WTC11 (cell line): ENCODE results near the gene OCA2.

Experiments
- CREB1 ChIP-seq: sonication (generic); formaldehyde crosslinking; IDR thresholded peaks from 2 replicates; pipeline ENCODE4 v1.8.0; 2023; ENCODE audit warnings: mild to moderate bottlenecking, missing genetic modification reagents
- TF ChIP-seq, protein P1 (sequence below): fragments of 200-600 bp; IDR thresholded peaks from 2 replicates; pipeline ENCODE4 v1.8.0; 2022; ENCODE audit warnings: antibody characterized with exemption
- TF ChIP-seq, protein P2 (sequence below): sonication (generic); formaldehyde crosslinking; IDR thresholded peaks from 2 replicates; pipeline ENCODE4 v1.8.1; 2023; ENCODE audit warnings: mild to moderate bottlenecking, missing genetic modification reagents, borderline replicate concordance

DNA sequence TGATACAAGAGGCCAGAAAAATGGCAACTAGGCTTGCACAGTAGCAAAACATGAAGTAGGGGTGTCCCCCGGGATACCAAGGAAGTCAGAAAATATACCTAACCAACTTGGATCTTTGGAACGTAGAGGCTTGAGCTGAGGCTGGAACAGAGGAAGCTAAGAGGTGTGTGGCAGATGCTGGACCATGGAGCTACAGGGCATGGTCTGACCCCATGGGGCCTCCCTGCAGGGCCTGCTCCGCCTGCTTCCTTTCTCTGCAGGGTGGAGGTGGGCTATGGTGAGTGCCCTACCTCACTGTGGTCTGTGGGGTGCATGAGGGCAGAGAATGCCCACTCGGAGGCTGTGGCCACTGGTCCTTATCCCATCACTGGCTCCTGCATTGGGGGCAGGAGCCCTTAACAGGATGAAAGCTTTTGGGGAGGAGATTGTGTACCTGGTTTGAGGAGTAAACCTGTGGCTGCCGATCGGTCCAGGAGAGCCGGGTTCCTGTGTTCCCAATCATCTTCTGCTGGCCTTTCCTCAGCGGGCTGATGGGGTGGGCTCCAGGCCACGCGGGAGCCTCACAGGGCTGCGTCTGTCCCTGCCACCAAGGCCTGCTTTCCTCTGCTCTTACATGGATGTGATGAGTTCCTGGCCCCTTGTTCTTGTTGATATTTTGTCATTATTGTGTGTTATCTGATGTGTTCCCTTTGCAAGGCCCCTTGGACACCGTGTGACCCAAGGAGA is 96.8 kb downstream of the OCA2 start:
- TF ChIP-seq CREB1: no peak
- TF ChIP-seq, protein P1, sequence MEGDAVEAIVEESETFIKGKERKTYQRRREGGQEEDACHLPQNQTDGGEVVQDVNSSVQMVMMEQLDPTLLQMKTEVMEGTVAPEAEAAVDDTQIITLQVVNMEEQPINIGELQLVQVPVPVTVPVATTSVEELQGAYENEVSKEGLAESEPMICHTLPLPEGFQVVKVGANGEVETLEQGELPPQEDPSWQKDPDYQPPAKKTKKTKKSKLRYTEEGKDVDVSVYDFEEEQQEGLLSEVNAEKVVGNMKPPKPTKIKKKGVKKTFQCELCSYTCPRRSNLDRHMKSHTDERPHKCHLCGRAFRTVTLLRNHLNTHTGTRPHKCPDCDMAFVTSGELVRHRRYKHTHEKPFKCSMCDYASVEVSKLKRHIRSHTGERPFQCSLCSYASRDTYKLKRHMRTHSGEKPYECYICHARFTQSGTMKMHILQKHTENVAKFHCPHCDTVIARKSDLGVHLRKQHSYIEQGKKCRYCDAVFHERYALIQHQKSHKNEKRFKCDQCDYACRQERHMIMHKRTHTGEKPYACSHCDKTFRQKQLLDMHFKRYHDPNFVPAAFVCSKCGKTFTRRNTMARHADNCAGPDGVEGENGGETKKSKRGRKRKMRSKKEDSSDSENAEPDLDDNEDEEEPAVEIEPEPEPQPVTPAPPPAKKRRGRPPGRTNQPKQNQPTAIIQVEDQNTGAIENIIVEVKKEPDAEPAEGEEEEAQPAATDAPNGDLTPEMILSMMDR: no peak
- TF ChIP-seq, protein P2, sequence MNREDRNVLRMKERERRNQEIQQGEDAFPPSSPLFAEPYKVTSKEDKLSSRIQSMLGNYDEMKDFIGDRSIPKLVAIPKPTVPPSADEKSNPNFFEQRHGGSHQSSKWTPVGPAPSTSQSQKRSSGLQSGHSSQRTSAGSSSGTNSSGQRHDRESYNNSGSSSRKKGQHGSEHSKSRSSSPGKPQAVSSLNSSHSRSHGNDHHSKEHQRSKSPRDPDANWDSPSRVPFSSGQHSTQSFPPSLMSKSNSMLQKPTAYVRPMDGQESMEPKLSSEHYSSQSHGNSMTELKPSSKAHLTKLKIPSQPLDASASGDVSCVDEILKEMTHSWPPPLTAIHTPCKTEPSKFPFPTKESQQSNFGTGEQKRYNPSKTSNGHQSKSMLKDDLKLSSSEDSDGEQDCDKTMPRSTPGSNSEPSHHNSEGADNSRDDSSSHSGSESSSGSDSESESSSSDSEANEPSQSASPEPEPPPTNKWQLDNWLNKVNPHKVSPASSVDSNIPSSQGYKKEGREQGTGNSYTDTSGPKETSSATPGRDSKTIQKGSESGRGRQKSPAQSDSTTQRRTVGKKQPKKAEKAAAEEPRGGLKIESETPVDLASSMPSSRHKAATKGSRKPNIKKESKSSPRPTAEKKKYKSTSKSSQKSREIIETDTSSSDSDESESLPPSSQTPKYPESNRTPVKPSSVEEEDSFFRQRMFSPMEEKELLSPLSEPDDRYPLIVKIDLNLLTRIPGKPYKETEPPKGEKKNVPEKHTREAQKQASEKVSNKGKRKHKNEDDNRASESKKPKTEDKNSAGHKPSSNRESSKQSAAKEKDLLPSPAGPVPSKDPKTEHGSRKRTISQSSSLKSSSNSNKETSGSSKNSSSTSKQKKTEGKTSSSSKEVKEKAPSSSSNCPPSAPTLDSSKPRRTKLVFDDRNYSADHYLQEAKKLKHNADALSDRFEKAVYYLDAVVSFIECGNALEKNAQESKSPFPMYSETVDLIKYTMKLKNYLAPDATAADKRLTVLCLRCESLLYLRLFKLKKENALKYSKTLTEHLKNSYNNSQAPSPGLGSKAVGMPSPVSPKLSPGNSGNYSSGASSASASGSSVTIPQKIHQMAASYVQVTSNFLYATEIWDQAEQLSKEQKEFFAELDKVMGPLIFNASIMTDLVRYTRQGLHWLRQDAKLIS (CRISPR knock-in tag): no peak
